Breast epithelium (tissue), 3 donors: Measurements from ENCODE around the gene TP53I13.

Experiments
- POLR2A ChIP-seq: fragments of 450-650 bp; IDR thresholded peaks from one replicate; pipeline ENCODE4 v1.6.1; 2016; ENCODE audit warnings: antibody characterized with exemption, mild to moderate bottlenecking, moderate library complexity
- TF ChIP-seq, protein P1 (sequence below), 3 donors: fragments of 450-650 bp; IDR thresholded peaks; one replicate each; pipeline ENCODE4 v1.5.1; 2016 to 2017; ENCODE audit warnings: antibody characterized with exemption in 3 of 3, mild to moderate bottlenecking in 3 of 3, moderate library complexity in 3 of 3

GRCh38 chr17:29576214-29577000, 7.9 kb downstream of the TP53I13 start:
- no peak for TF ChIP-seq POLR2A
- TF ChIP-seq, protein P1, sequence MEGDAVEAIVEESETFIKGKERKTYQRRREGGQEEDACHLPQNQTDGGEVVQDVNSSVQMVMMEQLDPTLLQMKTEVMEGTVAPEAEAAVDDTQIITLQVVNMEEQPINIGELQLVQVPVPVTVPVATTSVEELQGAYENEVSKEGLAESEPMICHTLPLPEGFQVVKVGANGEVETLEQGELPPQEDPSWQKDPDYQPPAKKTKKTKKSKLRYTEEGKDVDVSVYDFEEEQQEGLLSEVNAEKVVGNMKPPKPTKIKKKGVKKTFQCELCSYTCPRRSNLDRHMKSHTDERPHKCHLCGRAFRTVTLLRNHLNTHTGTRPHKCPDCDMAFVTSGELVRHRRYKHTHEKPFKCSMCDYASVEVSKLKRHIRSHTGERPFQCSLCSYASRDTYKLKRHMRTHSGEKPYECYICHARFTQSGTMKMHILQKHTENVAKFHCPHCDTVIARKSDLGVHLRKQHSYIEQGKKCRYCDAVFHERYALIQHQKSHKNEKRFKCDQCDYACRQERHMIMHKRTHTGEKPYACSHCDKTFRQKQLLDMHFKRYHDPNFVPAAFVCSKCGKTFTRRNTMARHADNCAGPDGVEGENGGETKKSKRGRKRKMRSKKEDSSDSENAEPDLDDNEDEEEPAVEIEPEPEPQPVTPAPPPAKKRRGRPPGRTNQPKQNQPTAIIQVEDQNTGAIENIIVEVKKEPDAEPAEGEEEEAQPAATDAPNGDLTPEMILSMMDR (IDR thresholded peaks at IDR 0.05): no peak
